Fibroblast of pulmonary artery (primary cell): ENCODE results near the gene AKAP12.

Experiments
- DNase-seq: peaks from one replicate; pipeline ENCODE4 v3.0.0-alpha.2; 2010; ENCODE audit warnings: low read depth
- H3K4me3 ChIP-seq: replicated peaks from 2 replicates; pipeline ENCODE4 v1.5.1; 2011; ENCODE audit warnings: low read depth, mild to moderate bottlenecking, control low read depth, low read length, moderate library complexity
- TF ChIP-seq, protein P1 (sequence below): IDR thresholded peaks from 2 replicates; pipeline ENCODE4 v1.5.1; 2011; ENCODE audit warnings: mild to moderate bottlenecking, control low read depth, low read length, inconsistent platforms; ENCODE audit errors: missing control alignments

The AKAP12 gene

DNA sequence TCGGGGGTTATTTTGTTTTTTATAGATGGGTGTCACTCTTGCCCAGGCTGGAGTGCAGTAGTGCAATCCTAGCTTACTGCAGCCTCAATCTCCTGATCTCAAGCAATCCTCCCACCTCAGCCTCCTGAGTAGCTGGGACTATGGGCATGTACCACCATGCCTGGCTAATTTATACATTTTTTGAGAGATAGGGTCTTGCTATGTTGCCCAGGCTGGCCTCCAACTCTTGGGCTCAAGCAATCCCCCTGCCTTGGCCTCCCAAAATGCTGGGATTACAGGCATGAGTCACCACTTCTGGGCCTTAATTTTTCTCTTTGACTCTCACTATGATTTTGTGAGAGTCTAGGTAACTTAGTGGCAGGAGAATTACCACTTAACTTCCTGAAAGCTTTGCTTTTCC is 23.3 kb downstream of the AKAP12 start:
- H3K4me3 ChIP-seq, result no peak overlapping the region
- DNase-seq, result no peak
- TF ChIP-seq, protein P1, sequence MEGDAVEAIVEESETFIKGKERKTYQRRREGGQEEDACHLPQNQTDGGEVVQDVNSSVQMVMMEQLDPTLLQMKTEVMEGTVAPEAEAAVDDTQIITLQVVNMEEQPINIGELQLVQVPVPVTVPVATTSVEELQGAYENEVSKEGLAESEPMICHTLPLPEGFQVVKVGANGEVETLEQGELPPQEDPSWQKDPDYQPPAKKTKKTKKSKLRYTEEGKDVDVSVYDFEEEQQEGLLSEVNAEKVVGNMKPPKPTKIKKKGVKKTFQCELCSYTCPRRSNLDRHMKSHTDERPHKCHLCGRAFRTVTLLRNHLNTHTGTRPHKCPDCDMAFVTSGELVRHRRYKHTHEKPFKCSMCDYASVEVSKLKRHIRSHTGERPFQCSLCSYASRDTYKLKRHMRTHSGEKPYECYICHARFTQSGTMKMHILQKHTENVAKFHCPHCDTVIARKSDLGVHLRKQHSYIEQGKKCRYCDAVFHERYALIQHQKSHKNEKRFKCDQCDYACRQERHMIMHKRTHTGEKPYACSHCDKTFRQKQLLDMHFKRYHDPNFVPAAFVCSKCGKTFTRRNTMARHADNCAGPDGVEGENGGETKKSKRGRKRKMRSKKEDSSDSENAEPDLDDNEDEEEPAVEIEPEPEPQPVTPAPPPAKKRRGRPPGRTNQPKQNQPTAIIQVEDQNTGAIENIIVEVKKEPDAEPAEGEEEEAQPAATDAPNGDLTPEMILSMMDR, result no peak

DNA sequence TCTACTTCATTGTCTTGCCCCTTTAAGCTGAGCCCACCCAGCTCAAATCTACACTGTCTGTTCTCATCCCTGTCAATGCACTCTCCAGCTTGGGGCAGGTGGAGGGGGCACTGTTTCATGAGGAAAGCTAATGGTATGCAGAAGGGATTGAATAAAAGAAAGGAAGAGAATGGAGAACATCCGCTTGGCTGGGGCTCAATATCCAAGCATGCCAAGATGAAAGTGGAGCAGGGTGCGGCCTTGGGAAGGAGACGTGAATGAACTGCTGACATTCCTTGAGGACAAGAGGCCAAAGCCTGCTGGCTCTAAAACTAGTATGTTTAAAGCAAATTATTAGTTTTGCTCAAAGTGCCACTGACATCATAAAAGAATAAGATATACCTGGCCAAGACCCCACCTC is 24.2 kb downstream of the AKAP12 start:
- no peak overlapping the region for H3K4me3 ChIP-seq
- TF ChIP-seq, protein P1, result no peak
- peak; percentile 37 for DNase-seq

DNA sequence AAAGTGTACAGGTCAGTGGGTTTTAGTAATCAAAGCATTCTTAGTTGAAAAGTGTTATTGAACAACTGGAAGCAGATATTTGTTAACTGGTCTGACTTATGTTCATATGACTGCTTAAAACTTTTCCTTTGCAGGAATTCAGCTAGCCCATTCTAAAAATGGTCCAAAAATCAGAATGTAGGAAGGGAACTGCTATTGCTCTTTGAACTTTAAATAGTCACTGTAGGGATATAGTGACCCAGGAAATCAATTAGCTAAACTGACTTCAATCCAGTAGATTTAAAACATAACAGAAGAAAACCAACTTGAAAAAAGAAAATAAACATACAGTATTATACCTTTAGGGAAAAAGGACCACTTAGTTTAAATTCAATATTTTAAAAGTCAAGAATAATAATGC is 25.5 kb downstream of the AKAP12 start:
- H3K4me3 ChIP-seq, result no peak overlapping the region
- TF ChIP-seq, protein P1, result no peak

DNA sequence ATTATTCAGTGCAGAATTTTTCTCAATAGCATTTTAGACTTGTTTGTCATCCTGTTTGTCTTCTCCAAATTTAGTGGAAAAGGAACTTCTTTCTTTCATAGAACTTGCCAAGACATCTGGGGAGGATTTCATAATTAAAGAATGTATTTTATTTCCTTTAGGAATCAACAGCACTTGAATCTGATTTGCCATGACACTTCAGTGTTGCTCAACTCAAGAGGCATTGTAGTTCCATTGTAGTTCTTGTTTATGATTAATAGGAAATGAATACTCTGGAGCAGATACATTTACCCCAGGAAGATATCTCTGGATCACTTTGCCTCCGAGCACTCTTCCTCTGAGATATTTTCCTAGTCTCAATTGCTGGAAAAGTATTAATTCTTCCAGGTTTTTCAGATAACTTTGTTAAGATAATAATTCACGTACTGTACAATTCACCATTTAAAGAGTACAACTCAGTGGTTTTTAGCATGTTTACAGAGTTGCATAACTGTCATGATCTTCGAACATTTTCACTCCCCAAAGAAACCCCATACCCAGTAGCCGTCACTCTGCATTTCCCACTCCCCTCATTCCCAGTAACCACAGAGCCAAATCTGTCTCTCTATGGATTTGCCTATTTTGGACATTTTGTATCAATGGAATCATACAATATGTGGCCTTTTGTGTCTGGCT is 29.7 kb downstream of the AKAP12 start:
- H3K4me3 ChIP-seq, result peak overlapping the region; percentile 3
- TF ChIP-seq, protein P1, result no peak
- DNase-seq, result peak; percentile 96

More for the DNA sequence above, 25.5 kb downstream of the AKAP12 start:
- no peak for DNase-seq

DNA sequence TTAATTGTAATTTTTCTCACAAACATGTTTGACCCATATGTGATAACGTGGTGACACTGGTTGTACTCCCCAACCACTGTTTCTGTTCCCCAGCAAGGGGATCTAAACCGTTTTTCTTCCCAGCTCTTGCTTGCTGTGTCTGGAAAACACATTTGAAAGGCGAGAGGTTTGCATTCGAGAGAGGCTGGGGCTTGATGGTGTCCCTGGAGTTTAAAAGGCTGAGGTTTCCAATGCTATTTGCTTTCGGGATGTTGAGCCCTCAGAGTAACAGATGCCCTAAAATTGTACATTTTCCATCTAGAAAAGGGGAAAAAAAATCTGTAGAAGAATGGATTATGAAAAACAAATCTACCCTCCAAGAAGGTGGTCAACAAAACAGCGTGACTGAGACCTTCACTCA is 35.4 kb downstream of the AKAP12 start:
- no peak overlapping the region for H3K4me3 ChIP-seq
- DNase-seq, result no peak
- TF ChIP-seq, protein P1, result no peak

DNA sequence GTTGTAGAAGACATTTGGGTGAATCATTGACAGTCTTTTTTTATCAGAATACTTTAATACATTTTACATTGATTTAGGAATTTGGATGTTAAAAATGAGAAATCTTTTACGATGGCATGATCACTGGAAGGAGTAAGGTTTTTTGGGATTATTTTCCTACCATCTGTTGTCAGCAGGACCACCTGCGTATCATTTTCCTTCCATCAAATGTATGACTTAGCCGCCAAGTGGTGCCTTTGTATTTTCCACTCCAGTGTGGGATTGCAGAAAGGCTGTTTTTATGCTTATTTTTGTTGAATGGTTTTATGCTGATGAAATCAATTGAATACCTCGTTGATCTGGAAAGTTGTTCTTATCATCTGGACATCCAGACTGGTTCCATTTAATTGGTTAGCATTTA is 35.8 kb downstream of the AKAP12 start:
- no peak overlapping the region for H3K4me3 ChIP-seq
- TF ChIP-seq, protein P1, result no peak
- no peak for DNase-seq

DNA sequence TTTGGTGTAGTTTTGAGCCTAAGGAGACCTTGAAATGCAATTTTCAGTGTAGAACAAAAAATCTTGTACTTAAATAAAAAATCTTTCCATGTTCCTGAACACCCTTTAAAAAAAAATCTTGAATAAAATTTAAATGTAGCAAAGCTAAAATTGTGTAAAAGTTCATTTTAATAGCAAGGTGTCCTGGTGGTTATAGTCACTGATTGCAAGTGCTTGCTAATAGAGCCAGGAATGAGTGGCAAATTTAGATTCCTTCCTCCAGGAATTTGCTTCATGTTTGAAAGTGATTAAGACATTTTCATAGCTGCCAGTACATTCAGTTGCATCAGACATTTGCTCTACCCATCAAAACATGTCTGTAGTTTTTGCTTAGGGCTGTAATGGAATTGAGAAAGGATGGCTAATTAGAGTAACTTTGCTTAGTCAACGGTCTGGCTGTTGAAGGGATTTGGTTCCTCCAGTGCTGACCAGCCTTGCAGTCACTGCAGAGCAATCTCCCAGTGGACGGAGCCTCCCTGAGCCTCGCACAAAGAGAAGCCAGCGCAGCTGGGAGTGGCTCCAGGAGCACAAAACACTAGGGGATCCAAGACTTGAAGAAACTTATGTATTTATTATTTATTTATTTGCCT is 36.5 kb downstream of the AKAP12 start:
- peak; percentile 74 for DNase-seq
- TF ChIP-seq, protein P1, result no peak
- H3K4me3 ChIP-seq, result no peak overlapping the region
